IMR-90 (cell line): ENCODE measurements around the gene PSMB11. TPM values are rescaled to one million over a fixed set of nuclear protein-coding genes. Genes with fewer than 3 reads are reported as not detected.

Experiments
- ATAC-seq: fragments of 200-7000 bp; cut with Tn5 transposase; 2 replicates; pipeline ENCODE4 v1.9.1; 2020; ENCODE audit warnings: low read depth, mild to moderate bottlenecking, moderate library complexity
- BruUV-seq: library from RNA; stranded (reverse); fragments of 400-500 nt; replicated peaks from 2 replicates; lab custom pipeline; 2021; lab: Mats Ljungman, UMichigan
- CTCF ChIA-PET: fragments of 300-600 bp; formaldehyde crosslinking; extraction: SDS; loops from one replicate; lab custom pipeline; 2021; ENCODE audit warnings: antibody characterized with exemption; lab: Yijun Ruan, JAX
- POLR2A ChIA-PET: fragments of 300-600 bp; sonication (Branson Sonifier 250); formaldehyde crosslinking; loops from one replicate; lab custom pipeline; 2022; ENCODE audit warnings: antibody characterized with exemption; ENCODE audit not compliant: unreplicated experiment; lab: Charles Lee
- DNase-seq: peaks from one replicate; pipeline ENCODE4 v3.0.0; 2013
- H2AFZ ChIP-seq: replicated peaks from 2 replicates; pipeline ENCODE3; 2013; ENCODE audit warnings: low read length, mild to moderate bottlenecking; ENCODE audit not compliant: poor library complexity
- H2AK5ac ChIP-seq: 2 replicates; pipeline ENCODE4 v1.6.1; 2013; ENCODE audit warnings: low read depth, low read length, inconsistent platforms
- H2AK9ac ChIP-seq: replicated peaks from 2 replicates; pipeline ENCODE3; 2013; ENCODE audit warnings: mild to moderate bottlenecking, low read depth, low read length, moderate library complexity; ENCODE audit not compliant: poor library complexity
- H2BK120ac ChIP-seq: 2 replicates; pipeline ENCODE4 v1.6.1; 2013; ENCODE audit warnings: low read depth, low read length, inconsistent platforms
- H2BK15ac ChIP-seq: 3 replicates; pipeline ENCODE4 v1.6.1; 2013; ENCODE audit warnings: low read depth, low read length, inconsistent platforms
- H2BK20ac ChIP-seq: 2 replicates; pipeline ENCODE4 v1.6.1; 2013; ENCODE audit warnings: low read depth, mild to moderate bottlenecking, inconsistent platforms, low read length, moderate library complexity
- H2BK5ac ChIP-seq: 2 replicates; pipeline ENCODE4 v1.6.1; 2013; ENCODE audit warnings: mild to moderate bottlenecking, low read depth, low read length, inconsistent platforms; ENCODE audit not compliant: poor library complexity, severe bottlenecking
- H3K14ac ChIP-seq: replicated peaks from 2 replicates; pipeline ENCODE4 v1.6.1; 2013; ENCODE audit warnings: low read depth, low read length, inconsistent platforms
- H3K18ac ChIP-seq: 2 replicates; pipeline ENCODE4 v1.6.1; 2013; ENCODE audit warnings: low read depth, low read length, control low read depth
- H3K23ac ChIP-seq: 2 replicates; pipeline ENCODE4 v1.6.1; 2013; ENCODE audit warnings: low read depth, low read length, inconsistent platforms
- H3K27ac ChIP-seq: 2 replicates; pipeline ENCODE4 v1.5.1; 2013; ENCODE audit warnings: mild to moderate bottlenecking, control low read depth, low read length; ENCODE audit not compliant: insufficient read depth
- H3K27me3 ChIP-seq: 2 replicates; pipeline ENCODE4 v1.6.1; 2013; ENCODE audit warnings: low read length; ENCODE audit not compliant: control insufficient read depth, insufficient read depth
- H3K36me3 ChIP-seq: 2 replicates; pipeline ENCODE4 v1.6.1; 2013; ENCODE audit warnings: low read length, mixed read lengths; ENCODE audit not compliant: control insufficient read depth, insufficient read depth
- H3K4ac ChIP-seq: 2 replicates; pipeline ENCODE4 v1.6.1; 2013; ENCODE audit warnings: low read depth, low read length, inconsistent platforms
- H3K4me1 ChIP-seq: 2 replicates; pipeline ENCODE4 v1.6.1; 2013; ENCODE audit warnings: low read length, mixed read lengths; ENCODE audit not compliant: control insufficient read depth, insufficient read depth
- H3K4me2 ChIP-seq: 2 replicates; pipeline ENCODE4 v1.6.1; 2013; ENCODE audit warnings: low read depth, mild to moderate bottlenecking, control low read depth, low read length, moderate library complexity
- H3K4me3 ChIP-seq: 2 replicates; pipeline ENCODE4 v1.5.1; 2013; ENCODE audit warnings: low read depth, mild to moderate bottlenecking, control low read depth, low read length, moderate library complexity; ENCODE audit not compliant: insufficient read depth
- H3K56ac ChIP-seq: 2 replicates; pipeline ENCODE4 v1.6.1; 2013; ENCODE audit warnings: low read length, inconsistent platforms; ENCODE audit not compliant: insufficient read depth; ENCODE audit errors: extremely low read depth
- H3K79me1 ChIP-seq, 2 experiments: 2 replicates each; pipeline ENCODE4 v1.6.1; 2013; ENCODE audit warnings: low read length in 2 of 2, inconsistent platforms in 1 of 2, low read depth in 1 of 2
- H3K9ac ChIP-seq: 2 replicates; pipeline ENCODE4 v1.6.1; 2013; ENCODE audit warnings: low read depth, low read length, control low read depth
- H3K9me1 ChIP-seq: 2 replicates; pipeline ENCODE4 v1.6.1; 2013; ENCODE audit warnings: low read length, inconsistent platforms; ENCODE audit not compliant: insufficient read depth
- H3K9me3 ChIP-seq: 2 replicates; pipeline ENCODE4 v1.6.1; 2013; ENCODE audit warnings: low read length; ENCODE audit not compliant: control insufficient read depth, insufficient read depth
- H4K20me1 ChIP-seq: 2 replicates; pipeline ENCODE4 v1.6.1; 2013; ENCODE audit warnings: low read length, inconsistent platforms; ENCODE audit not compliant: insufficient read depth
- H4K5ac ChIP-seq: 2 replicates; pipeline ENCODE4 v1.6.1; 2013; ENCODE audit warnings: mild to moderate bottlenecking, low read depth, low read length, control low read depth
- H4K8ac ChIP-seq, 2 experiments: 2 replicates each; pipeline ENCODE4 v1.6.1; 2013; ENCODE audit warnings: low read depth in 2 of 2, low read length in 2 of 2, control low read depth in 1 of 2, inconsistent platforms in 1 of 2
- H4K91ac ChIP-seq: 2 replicates; pipeline ENCODE4 v1.6.1; 2013; ENCODE audit warnings: low read depth, low read length, inconsistent platforms; ENCODE audit not compliant: insufficient read depth
- BHLHE40 ChIP-seq: fragments of 150-350 bp; IDR thresholded peaks from 2 replicates; pipeline ENCODE4 v1.6.1; 2016; ENCODE audit warnings: mild to moderate bottlenecking, low read depth, low read length
- CEBPB ChIP-seq: IDR thresholded peaks from 2 replicates; pipeline ENCODE4 v1.6.1; 2012; ENCODE audit warnings: low read depth, low read length, improper control_type of control experiment
- FOS ChIP-seq: fragments of 150-350 bp; IDR thresholded peaks from 2 replicates; pipeline ENCODE4 v1.6.1; 2016; ENCODE audit warnings: low read depth, low read length
- MAFK ChIP-seq: IDR thresholded peaks from 2 replicates; pipeline ENCODE4 v1.6.1; 2012; ENCODE audit warnings: low read depth, low read length, improper control_type of control experiment
- MAZ ChIP-seq: IDR thresholded peaks from 2 replicates; pipeline ENCODE4 v1.6.1; 2012; ENCODE audit warnings: low read depth, mild to moderate bottlenecking, low read length, improper control_type of control experiment, moderate library complexity, borderline replicate concordance
- MXI1 ChIP-seq: IDR thresholded peaks from 2 replicates; pipeline ENCODE4 v1.6.1; 2012; ENCODE audit warnings: low read depth, mild to moderate bottlenecking, low read length, moderate library complexity, borderline replicate concordance
- NFE2L2 ChIP-seq: fragments of 150-350 bp; IDR thresholded peaks from 2 replicates; pipeline ENCODE4 v1.6.1; 2016; ENCODE audit warnings: low read depth, mild to moderate bottlenecking, low read length
- RCOR1 ChIP-seq: IDR thresholded peaks from 2 replicates; pipeline ENCODE4 v1.6.1; 2012; ENCODE audit warnings: mild to moderate bottlenecking, low read length, improper control_type of control experiment; ENCODE audit not compliant: insufficient replicate concordance
- RFX5 ChIP-seq: IDR thresholded peaks from 2 replicates; pipeline ENCODE4 v1.8.0; 2012; ENCODE audit warnings: low read depth, mild to moderate bottlenecking, low read length, moderate library complexity
- SMC3 ChIP-seq: fragments of 150-350 bp; IDR thresholded peaks from 2 replicates; pipeline ENCODE4 v1.6.1; 2016; ENCODE audit warnings: low read depth, mild to moderate bottlenecking, antibody characterized with exemption, low read length, moderate library complexity
- WGBS, 2 experiments: methylation state at CpG; one replicate each; pipeline versions ENCODE4 v1.1.5 to v1.1.7; 2013; ENCODE audit warnings: missing lambda C conversion rate in 2 of 2; ENCODE audit not compliant: insufficient read length in 1 of 2; ENCODE audit errors: extremely low coverage in 2 of 2; 5-methylcytosine and 5-hydroxymethylcytosine counted together
- dilution Hi-C: fragments of 300-500 bp; cut with HindIII; formaldehyde crosslinking; loops from one replicate; pipeline ENCODE4 v1.14.3; 2018; ENCODE audit warnings: low sequenced_read_pairs; ENCODE audit not compliant: unreplicated experiment
- in situ Hi-C: fragments of 300-500 bp; cut with MboI; formaldehyde crosslinking; loops from 3 replicates; pipeline ENCODE4 v1.14.3; 2019; ENCODE audit warnings: low sequenced_read_pairs, inconsistent platforms, mixed read lengths
- intact Hi-C: fragments of 100-400 bp; cut with micrococcal nuclease; formaldehyde crosslinking; loops from 2 replicates; pipeline ENCODE4 v1.10.0; 2022
- polyA plus RNA-seq, 3 experiments: library from polyadenylated mRNA; depleted of rRNA; stranded (reverse); fragments of >200 nt; gene quantifications; 2 replicates each; pipeline ENCODE4 v1.2.3, GENCODE V29; 2012; ENCODE audit warnings: low replicate concordance in 1 of 3
- total RNA-seq: library from RNA; depleted of rRNA; stranded (reverse); fragments of >200 nt; gene quantifications from 2 replicates; pipeline ENCODE4 v1.2.3, GENCODE V29; 2012
- TF ChIP-seq, protein P1 (sequence below): fragments of 150-350 bp; IDR thresholded peaks from 2 replicates; pipeline ENCODE4 v1.6.1; 2017; ENCODE audit warnings: mild to moderate bottlenecking, antibody characterized with exemption, low read length, low read depth
- TF ChIP-seq, protein P2 (sequence below): conservative IDR thresholded peaks from 2 replicates; pipeline ENCODE4 v1.5.1; 2012; ENCODE audit warnings: mild to moderate bottlenecking, low read depth, low read length, improper control_type of control experiment
- TF ChIP-seq, protein P3 (sequence below): fragments of 150-350 bp; IDR thresholded peaks from 2 replicates; pipeline ENCODE4 v1.6.1; 2016; ENCODE audit warnings: low read depth, mild to moderate bottlenecking, low read length, moderate library complexity, borderline replicate concordance

The PSMB11 gene
- total and polyA plus RNA-seq, 2 of the 4 experiments (the other 2 are of a cell fraction): not detected

DNA sequence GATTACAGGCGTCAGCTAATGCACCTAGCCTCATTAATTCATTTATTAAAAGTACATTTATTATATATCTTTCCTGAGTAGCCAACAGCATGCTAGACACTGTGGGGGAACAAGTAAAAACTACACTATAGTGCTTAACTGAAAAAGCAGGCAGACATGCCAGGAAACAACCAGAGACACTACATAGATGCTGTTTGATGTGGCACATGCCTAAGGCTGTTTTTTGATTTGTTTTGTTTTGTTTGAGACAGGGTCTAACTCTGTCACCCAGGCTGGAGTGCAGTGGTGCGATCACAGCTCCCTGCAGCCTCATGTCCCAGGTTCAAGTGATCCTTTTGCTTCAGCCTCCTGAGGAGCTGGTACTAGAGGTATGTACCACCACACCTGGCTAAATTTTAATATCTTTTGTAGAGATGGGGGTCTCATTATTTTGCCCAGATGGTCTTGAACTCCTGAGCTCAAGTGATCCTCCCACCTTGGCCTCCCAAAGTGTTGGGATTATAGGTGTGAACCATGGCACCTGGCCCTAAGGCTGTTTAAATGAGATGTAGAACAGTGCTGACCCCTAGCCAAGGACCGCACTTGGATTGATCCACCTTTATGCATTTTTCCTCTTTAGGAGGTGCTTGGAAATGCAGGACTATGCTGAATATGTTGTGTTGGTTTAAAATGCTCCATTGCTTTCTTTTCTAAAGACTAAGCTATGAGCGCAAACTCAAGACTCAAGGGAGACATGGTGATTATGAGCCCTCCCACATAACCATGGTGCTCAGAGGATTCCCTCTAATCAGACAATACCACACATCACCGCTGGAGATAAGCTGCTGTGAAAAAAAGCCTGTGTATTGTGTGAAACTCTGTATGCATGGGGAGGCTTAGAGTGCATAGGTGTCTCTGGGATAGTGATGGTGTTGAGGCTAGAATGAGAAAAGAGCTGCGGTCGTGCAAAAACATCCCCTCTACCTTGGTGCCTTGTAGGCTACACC, 21.6 kb upstream of the PSMB11 start:
- no peaks in the 10 kb centered on the region for H3K27me3 ChIP-seq
- no peak overlapping the region for H3K4me2 ChIP-seq
- dilution Hi-C loops: no loop called here
- no peak overlapping the region for H2AK5ac ChIP-seq
- H3K9me1 ChIP-seq: peaks cover 4% of the 10 kb centered on the region
- POLR2A ChIA-PET: no interaction called here
- no TSS peak for BruUV-seq
- no peak overlapping the region for H3K18ac ChIP-seq
- H3K4ac ChIP-seq: no peak overlapping the region
- no peak overlapping the region for H3K27ac ChIP-seq
- no peak overlapping the region for H4K91ac ChIP-seq
- no peak overlapping the region for H2AK9ac ChIP-seq
- H2BK15ac ChIP-seq: no peak overlapping the region
- WGBS, 2 experiments: no CpG with 5 or more reads among the region's 7 CpGs
- no peak overlapping the region for H2AFZ ChIP-seq
- in situ Hi-C loops: no loop called here
- H4K8ac ChIP-seq: no peak overlapping the region
- H3K56ac ChIP-seq: no peak overlapping the region
- H4K5ac ChIP-seq: no peak overlapping the region
- H3K23ac ChIP-seq: no peak overlapping the region
- peaks cover 3% of the 10 kb centered on the region; the same call in 1 of the 2 replicates for H4K20me1 ChIP-seq
- no peak overlapping the region for H3K4me3 ChIP-seq
- DNase-seq: no peak
- peaks cover 2 to 8% of the 10 kb centered on the region in 2 experiments; a peak in 2 of 4 replicates for H3K79me1 ChIP-seq
- peaks cover 4% of the 10 kb centered on the region for H3K4me1 ChIP-seq
- H3K9ac ChIP-seq: no peak overlapping the region
- CTCF ChIA-PET: interaction anchor here (1.5 kb wide), 1 partner anchor 12 kb away, joined by 3 read pairs; no protein-coding TSS in a partner anchor
- ATAC-seq: no peak
- no peak overlapping the region for H2BK5ac ChIP-seq
- no peaks in the 10 kb centered on the region for H3K9me3 ChIP-seq
- H3K14ac ChIP-seq: no peak overlapping the region
- H2BK20ac ChIP-seq: no peak overlapping the region
- intact Hi-C loops: no loop called here
- H2BK120ac ChIP-seq: no peak overlapping the region
- H3K36me3 ChIP-seq: peaks cover 5% of the 10 kb centered on the region
- TF ChIP-seq CEBPB (no peak), SMC3 (no peak), RCOR1 (no peak), MXI1 (no peak), RFX5 (no peak), FOS (no peak), BHLHE40 (no peak), MAFK (no peak), MAZ (no peak), NFE2L2 (no peak)
- TF ChIP-seq, protein P1, sequence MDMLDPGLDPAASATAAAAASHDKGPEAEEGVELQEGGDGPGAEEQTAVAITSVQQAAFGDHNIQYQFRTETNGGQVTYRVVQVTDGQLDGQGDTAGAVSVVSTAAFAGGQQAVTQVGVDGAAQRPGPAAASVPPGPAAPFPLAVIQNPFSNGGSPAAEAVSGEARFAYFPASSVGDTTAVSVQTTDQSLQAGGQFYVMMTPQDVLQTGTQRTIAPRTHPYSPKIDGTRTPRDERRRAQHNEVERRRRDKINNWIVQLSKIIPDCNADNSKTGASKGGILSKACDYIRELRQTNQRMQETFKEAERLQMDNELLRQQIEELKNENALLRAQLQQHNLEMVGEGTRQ: no peak
- TF ChIP-seq, protein P2, sequence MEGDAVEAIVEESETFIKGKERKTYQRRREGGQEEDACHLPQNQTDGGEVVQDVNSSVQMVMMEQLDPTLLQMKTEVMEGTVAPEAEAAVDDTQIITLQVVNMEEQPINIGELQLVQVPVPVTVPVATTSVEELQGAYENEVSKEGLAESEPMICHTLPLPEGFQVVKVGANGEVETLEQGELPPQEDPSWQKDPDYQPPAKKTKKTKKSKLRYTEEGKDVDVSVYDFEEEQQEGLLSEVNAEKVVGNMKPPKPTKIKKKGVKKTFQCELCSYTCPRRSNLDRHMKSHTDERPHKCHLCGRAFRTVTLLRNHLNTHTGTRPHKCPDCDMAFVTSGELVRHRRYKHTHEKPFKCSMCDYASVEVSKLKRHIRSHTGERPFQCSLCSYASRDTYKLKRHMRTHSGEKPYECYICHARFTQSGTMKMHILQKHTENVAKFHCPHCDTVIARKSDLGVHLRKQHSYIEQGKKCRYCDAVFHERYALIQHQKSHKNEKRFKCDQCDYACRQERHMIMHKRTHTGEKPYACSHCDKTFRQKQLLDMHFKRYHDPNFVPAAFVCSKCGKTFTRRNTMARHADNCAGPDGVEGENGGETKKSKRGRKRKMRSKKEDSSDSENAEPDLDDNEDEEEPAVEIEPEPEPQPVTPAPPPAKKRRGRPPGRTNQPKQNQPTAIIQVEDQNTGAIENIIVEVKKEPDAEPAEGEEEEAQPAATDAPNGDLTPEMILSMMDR: no peak
- TF ChIP-seq, protein P3, sequence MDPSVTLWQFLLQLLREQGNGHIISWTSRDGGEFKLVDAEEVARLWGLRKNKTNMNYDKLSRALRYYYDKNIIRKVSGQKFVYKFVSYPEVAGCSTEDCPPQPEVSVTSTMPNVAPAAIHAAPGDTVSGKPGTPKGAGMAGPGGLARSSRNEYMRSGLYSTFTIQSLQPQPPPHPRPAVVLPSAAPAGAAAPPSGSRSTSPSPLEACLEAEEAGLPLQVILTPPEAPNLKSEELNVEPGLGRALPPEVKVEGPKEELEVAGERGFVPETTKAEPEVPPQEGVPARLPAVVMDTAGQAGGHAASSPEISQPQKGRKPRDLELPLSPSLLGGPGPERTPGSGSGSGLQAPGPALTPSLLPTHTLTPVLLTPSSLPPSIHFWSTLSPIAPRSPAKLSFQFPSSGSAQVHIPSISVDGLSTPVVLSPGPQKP: no peak
